Measurements from ENCODE around the gene TMTC1.

DNA sequence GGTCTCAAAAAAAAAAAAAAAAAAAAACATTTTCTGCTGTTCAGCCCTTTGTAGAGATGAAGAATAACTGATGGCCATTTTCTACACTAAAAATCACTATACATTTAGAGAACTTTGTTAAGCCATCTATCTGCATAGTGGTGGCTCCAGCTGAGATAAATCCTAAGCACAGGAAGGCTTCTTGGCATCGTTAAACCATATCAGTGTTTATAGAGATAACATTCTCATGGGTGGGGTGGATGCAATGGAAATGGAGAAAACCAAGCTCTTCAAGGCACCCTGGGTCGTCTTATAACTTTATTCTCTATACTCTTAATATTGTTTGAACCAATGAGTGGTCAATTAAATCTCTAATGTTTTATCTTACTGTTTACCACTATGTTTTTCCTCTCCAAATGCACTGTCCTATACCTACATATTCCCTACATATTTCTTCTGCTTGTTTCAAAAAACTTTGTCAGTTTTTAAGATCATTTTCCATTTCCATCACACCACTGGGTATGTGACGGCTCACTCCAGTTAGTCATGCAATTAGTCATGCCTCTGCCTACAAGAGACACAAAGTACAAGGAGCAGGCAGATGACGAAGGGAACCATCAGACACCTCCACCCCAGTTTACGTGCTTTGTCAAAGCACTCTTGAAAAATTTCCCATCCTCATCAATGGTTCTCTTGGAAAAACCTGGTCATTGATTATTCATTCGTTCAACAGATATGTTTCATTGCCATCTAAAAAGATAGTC lies 166.9 kb downstream of the TMTC1 start:
- TF ChIP-seq CTCF (IDR thresholded peaks at IDR 0.05) (no peak), EZH2 (IDR thresholded peaks at IDR 0.05; ENCODE audit: borderline replicate concordance, insufficient read depth, low read depth, low read length, poor library complexity, severe bottlenecking) (no peak)

Data from B cell (primary cell).